ENCODE data around the gene RPTOR.

DNA sequence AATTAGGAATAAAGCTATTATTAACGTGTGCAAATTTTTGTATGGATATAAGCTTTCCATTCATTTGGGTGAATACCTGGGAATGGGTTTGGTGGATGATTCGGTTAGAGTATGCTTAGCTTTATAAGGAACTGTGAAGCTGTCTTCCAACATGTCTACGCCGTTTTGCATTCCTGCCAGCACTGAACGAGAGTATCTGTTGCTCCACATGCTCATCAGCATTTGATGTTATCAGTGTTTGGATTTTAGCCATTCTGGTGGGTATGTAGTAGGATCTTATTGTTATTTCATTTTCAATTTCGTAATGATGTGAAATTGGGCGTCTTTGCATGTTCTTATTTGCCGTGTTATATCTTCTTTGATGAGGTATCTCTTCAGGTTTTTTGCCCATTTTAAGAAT is 168.0 kb downstream of the RPTOR start:
- TF ChIP-seq EZH2 (IDR thresholded peaks at IDR 0.05; ENCODE audit: insufficient read depth, poor library complexity, severe bottlenecking) (no peak), EZH2phosphoT487 (IDR thresholded peaks at IDR 0.05; ENCODE audit: insufficient read depth, low read depth) (no peak)
